Activated CD4-positive, alpha-beta T cell treated with anti-CD3 and anti-CD28 coated beads, Interleukin-2, Interleukin-6, amounts not matched to agents 100 ng/mL and 50 ng/mL, durations not matched to agents 16 hours and 8 hours (primary cell): ENCODE measurements around the gene NUDT7.

Source experiments
- DNase-seq: peaks from one replicate; pipeline ENCODE4 v3.0.0-alpha.2; 2020

NUDT7 gene

GRCh38 chr16:77729951-77730350, 7.6 kb downstream of the NUDT7 start:
- DNase-seq: no peak

GRCh38 chr16:77732241-77732946, 10.1 kb downstream of the NUDT7 start:
- DNase-seq: no peak

DNA sequence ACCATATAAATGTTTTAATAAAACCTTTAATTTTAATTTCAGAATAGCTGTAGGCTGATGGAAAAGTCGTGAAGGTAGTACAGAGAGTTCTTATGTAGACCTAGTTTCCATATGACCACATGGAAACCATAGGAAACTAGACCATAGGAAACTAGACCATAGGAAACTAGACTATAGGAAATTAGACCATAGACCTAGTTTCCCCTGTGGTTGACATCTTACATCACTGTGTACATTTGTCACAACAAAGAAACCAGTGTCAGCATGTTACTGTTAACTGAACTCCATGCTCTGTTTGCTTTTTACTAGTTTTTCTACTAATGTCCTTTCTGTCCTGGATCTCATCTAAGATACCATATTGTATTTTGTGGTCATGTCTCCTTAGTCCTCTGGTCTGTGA, 14.6 kb downstream of the NUDT7 start:
- peak; percentile 24 for DNase-seq

DNA sequence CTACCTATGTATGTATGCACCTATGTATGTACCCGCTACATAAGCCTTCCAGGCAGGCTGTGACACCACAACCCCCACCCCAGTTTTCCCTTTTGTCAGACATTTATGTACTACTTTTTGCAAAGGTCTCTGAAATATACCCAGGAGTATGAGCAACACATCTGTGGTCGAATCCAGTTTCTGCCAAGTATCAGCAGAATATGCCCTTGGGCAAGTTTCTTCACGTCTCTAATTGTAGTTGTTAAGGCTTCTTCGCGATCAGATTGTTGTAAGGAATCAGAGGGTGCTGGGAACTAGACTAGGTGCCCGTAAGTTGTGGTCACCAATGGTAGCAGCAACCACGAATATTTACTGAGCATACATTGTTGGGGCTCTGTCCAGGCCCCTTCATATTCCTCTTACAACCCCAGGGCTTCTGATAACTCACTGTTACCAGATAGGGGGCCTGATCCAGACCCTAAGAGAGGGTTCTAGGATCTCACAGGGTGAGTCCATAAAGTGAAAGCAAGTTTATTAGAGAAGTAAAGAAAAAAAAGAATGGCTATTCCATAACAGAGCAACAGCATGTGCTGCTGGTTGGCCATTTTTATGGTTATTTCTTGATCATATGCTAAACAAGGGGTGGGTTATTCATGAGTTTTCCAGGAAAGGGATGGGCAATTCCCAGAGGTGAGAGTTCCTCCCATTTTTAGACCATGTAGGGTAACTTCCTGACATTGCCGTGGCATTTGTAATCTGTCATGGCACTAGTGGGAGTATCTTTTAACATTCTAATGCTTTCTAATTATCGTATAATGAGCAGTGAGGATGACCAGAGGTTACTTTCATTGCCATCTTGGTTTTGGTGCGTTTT, 16.6 kb downstream of the NUDT7 start:
- DNase-seq: no peak

DNA sequence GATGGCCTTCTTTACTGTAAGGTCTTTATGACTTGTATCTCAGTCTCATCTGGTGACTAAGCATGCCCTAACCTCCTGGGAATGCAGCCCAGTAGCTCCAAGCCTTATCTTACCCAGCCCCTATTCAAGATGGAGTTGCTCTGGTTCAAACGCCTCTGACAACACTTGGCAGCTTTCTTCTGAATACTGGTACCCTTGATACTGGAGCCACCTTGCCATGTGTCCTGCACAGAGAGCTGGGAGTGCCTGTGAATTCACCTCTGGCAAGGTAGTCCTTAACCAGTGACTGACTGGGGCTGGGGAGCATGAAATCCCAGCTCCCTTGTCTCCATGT, 17.2 kb downstream of the NUDT7 start:
- DNase-seq: no peak

GRCh38 chr16:77744141-77744540, 21.8 kb downstream of the NUDT7 start:
- DNase-seq: no peak

DNA sequence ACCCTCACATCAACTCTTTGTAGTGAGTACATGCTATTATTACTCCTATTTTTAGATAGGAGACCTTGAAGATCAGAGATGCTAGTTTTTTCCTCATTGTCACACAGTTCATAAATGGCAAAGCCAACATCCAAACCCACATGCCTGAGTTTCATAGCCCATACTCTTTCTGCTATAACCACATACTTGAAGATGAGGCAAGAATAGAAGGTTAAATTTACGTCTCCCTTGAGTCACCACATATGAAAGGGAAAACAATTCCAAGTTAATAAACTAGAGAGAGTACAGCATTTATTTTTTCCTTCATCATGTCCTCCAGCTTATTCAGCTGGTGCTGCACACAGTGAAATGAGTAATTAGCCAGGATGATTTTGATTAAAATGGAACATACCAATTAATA, 23.7 kb downstream of the NUDT7 start:
- no peak for DNase-seq

GRCh38 chr16:77748421-77749005, 26.2 kb downstream of the NUDT7 start:
- no peak for DNase-seq

GRCh38 chr16:77749415-77749814, 27.1 kb downstream of the NUDT7 start:
- no peak for DNase-seq

- DNase-seq: no peak
Measured at GRCh38 chr16:77758046-77758445, 35.7 kb downstream of the NUDT7 start.

DNA sequence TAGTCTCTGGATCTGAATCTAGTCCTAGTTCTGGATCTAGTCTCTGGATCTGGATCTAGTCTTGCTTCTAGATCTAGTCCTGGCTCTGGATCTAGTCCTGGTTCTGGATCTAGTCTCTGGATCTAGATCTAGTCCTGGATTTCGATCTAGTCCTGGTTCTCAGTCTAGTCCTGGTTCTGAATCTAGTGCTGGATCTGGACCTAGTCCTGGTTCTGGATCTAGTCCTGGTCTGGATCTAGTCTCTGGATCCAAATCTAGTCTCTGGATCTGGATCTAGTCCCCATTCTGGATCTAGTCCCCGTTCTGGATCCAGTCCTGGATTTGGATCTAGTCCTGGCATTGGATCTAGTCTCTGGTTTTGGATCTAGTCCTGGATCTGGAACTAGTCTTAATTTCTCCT, 36.2 kb downstream of the NUDT7 start:
- DNase-seq: no peak

GRCh38 chr16:77759201-77759600, 36.9 kb downstream of the NUDT7 start:
- DNase-seq: no peak

- DNase-seq: no peak
Measured at GRCh38 chr16:77759821-77760220, 37.5 kb downstream of the NUDT7 start.

- DNase-seq: no peak
Measured at GRCh38 chr16:77760800-77761199, 38.5 kb downstream of the NUDT7 start.

DNA sequence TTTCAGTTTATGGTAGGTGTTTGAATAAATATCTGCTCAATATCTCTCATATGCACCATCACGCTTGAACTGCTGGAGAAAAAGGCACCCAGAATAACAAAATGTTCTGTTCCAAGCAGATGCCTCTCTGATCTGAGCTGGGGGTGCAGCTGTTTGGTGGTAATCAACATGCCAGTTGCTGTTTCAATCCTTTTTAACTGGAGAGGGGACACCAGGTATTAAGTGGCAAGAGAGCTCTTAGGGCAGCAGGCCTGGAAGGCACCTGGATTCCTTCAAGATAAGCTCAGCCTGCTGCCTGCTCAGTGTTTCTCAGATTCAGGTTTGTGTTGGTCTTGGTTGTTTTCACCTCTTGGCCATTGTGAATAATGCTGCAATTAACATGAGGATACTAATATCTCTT, 38.9 kb downstream of the NUDT7 start:
- DNase-seq: no peak

GRCh38 chr16:77762262-77762661, 39.9 kb downstream of the NUDT7 start:
- DNase-seq: no peak

DNA sequence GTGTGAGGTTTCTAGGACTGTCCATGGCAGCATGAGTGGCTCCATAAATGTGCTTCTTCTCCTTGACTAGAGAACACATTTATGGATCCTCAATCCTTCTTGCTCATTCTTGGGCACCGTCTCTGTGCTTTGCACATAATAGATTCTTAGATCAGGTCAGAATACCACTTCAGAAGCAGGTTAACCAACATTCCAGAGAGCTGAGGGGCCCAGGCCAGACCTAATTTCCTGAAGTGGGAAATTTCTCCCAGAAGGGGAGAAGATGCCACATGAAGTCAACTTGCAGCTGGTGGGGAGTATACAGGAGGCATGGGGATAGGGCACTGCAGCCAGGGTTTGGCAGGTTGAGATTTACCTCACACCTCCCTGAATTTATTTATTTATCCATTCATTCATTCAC, 41.7 kb downstream of the NUDT7 start:
- DNase-seq: no peak

- DNase-seq: no peak
Measured at GRCh38 chr16:77767211-77767610, 44.9 kb downstream of the NUDT7 start.

DNA sequence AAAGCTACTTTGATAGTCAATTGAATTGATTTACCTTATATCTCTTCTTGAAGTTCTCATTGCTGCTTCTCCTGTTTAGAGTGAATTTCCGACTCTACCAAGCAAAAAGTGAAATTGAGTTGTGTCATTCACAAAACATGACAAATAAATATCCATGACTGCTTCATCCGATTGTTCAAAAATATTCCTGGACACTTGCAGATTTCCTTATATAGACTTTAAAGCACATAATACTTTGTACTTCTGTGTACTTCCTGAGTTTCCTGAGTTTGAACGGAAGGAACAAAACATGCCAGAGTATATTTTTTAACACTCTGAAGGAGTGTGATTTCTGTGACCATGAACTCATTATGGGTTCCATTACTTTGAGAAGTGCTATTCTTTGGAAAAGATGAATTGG, 45.5 kb downstream of the NUDT7 start:
- DNase-seq: no peak

GRCh38 chr16:77775911-77776909, 53.9 kb downstream of the NUDT7 start:
- DNase-seq: no peak

DNA sequence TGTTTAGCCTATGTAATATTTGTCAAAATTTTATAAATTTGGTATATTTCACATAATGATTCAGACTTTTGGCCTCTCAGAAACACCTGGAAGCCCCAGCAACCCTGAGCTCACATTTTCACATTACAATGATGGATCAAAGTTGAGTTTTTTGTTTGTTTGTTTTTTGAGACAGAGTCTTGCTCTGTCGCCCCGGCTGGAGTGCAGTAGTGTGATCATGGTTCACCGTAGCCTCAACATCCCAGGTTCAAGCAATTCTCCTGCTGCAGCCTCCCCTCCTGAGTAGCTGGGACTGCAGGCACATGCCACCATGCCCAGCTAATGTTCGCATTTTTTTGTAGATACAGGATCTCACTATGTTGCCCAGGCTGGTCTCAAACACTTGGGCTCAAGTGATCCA, 55.4 kb downstream of the NUDT7 start:
- no peak for DNase-seq

DNA sequence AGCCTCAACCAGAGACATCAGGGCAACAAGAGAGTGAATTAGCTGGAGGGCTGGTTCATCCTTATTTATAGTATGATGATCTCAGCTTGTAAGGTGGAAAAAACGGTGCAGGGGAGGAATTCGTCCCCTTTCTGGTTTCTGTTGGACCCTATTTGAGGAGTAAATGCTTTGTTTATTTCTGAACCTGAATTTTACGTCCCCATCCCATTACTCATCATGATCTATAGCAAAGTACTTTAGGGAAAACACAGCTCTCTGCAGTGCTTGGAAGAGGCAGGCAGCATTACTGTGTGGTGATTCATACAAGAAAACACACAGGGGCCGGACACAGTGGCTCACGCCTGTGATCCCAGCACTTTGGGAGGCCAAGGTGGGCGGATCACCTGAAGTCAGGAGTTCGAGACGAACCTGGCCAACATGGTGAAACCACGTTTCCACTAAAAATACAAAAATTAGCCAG, 58.1 kb downstream of the NUDT7 start:
- no peak for DNase-seq

- DNase-seq: no peak
Measured at GRCh38 chr16:77781091-77781490, 58.8 kb downstream of the NUDT7 start.
